H1 (cell line): ENCODE data around the gene CTNNA3. TPM values are rescaled to one million over a fixed set of nuclear protein-coding genes. Genes with fewer than 3 reads are reported as not detected.

ENCODE experiments used
- CBX5 ChIP-seq: fragments of 300-800, 300-1000 bp; sonication (generic); IDR thresholded peaks from 2 replicates; pipeline ENCODE4 v1.7.1; 2016; ENCODE audit warnings: antibody characterized with exemption, low read length, low read depth
- SIN3A ChIP-seq, 2 experiments: IDR thresholded peaks in 1 of 2; conservative IDR thresholded peaks in 1 of 2; 2 replicates each; pipeline ENCODE4 v1.6.1; 2011 to 2012; ENCODE audit warnings: low read length in 2 of 2, improper control_type of control experiment in 1 of 2, low read depth in 1 of 2, mild to moderate bottlenecking in 1 of 2
- polyA plus RNA-seq, 7 experiments: library from polyadenylated mRNA; depleted of rRNA in 3 of 7; stranded (reverse) in 5 of 7; unstranded in 2 of 7; fragments of >200 nt in 5 of 7; fragments of 200-250 nt in 2 of 7; gene quantifications; 1 replicate in 5 of 7; 2 replicates in 1 of 7; 4 replicates in 1 of 7; pipeline versions ENCODE4 v1.2.1 to v1.2.3, GENCODE V29; 2011 to 2013; ENCODE audit warnings: missing spikeins in 2 of 7, mixed read lengths in 2 of 7
- total RNA-seq: library from RNA; stranded (reverse); fragmentation: NEBNext Ultra II Directional; extraction: Animal tissue kit (Norgen Biotek cat#: 25700); gene quantifications from 2 replicates; pipeline ENCODE4 v1.2.1, GENCODE V29; 2021

CTNNA3 gene
- total and polyA plus RNA-seq, 2 of the 8 experiments (the other 6 are each of a cell fraction or from before 2014, with no cell fraction given), result 1.3 to 1.5 TPM

DNA sequence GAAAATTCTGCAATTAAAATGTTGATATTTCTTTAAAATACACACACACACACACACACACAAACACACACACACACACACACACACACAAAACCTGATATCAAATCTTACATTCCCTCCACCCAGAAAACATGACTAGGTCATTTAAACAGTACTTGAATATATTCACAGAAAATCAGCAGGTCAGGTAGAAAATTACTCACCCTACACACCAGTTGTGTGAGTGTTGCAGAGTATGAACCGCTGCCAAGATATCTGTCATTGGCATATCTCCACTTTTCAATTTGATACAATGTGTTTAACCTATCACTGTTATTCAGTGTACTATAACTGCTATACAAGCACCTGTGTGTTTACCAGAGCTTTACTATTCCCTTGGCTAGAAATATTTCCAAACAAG is 1053.8 kb downstream of the CTNNA3 start (continued):
- no peak for TF ChIP-seq CBX5
- no peak for TF ChIP-seq SIN3A (conservative IDR thresholded peaks at IDR 0.05 in 1 of 2, IDR thresholded peaks at IDR 0.05 in 1 of 2; ENCODE audit: low read depth in 1 of 2, low read length in 2 of 2)
